HEK293T (cell line): ENCODE measurements around the gene ZFPM1.

Source experiments
- ARNT ChIP-seq: fragments of 450-650 bp; IDR thresholded peaks from 2 replicates; pipeline ENCODE4 v1.6.1; 2017; ENCODE audit warnings: mild to moderate bottlenecking
- BHLHE40 ChIP-seq: fragments of 450-650 bp; IDR thresholded peaks from 2 replicates; pipeline ENCODE4 v1.6.1; 2016; ENCODE audit warnings: mild to moderate bottlenecking, moderate library complexity, borderline replicate concordance
- ELF4 ChIP-seq: fragments of 450-650 bp; IDR thresholded peaks from 2 replicates; pipeline ENCODE4 v1.6.1; 2017; ENCODE audit warnings: antibody characterized with exemption
- FOXA1 ChIP-seq: fragments of 450-650 bp; IDR thresholded peaks from 2 replicates; pipeline ENCODE4 v1.6.1; 2016; ENCODE audit warnings: mild to moderate bottlenecking
- FOXK2 ChIP-seq: fragments of 450-650 bp; IDR thresholded peaks from 2 replicates; pipeline ENCODE4 v1.6.1; 2016; ENCODE audit warnings: mild to moderate bottlenecking
- FOXM1 ChIP-seq: fragments of 450-650 bp; IDR thresholded peaks from 2 replicates; pipeline ENCODE4 v1.6.1; 2017; ENCODE audit warnings: mild to moderate bottlenecking, borderline replicate concordance
- HDGF ChIP-seq: fragments of 450-650 bp; IDR thresholded peaks from 2 replicates; pipeline ENCODE4 v1.6.1; 2017; ENCODE audit warnings: antibody characterized with exemption, borderline replicate concordance
- LEF1 ChIP-seq: fragments of 450-650 bp; IDR thresholded peaks from 2 replicates; pipeline ENCODE4 v1.6.1; 2017; ENCODE audit warnings: mild to moderate bottlenecking, borderline replicate concordance
- NFRKB ChIP-seq: fragments of 450-650 bp; IDR thresholded peaks from 2 replicates; pipeline ENCODE4 v1.6.1; 2016; ENCODE audit warnings: mild to moderate bottlenecking, moderate library complexity
- PKNOX1 ChIP-seq: fragments of 450-650 bp; IDR thresholded peaks from 2 replicates; pipeline ENCODE4 v1.6.1; 2016
- SP1 ChIP-seq: fragments of 450-650 bp; IDR thresholded peaks from 2 replicates; pipeline ENCODE4 v1.6.1; 2017
- SUZ12 ChIP-seq: fragments of 450-650 bp; IDR thresholded peaks from 2 replicates; pipeline ENCODE4 v1.6.1; 2016; ENCODE audit warnings: mild to moderate bottlenecking
- TARDBP ChIP-seq: fragments of 450-650 bp; IDR thresholded peaks from 2 replicates; pipeline ENCODE4 v1.6.1; 2016

GRCh38 chr16:88539261-88539651 lies 86.2 kb downstream of the ZFPM1 start:
- TF ChIP-seq FOXM1 (no peak), LEF1 (no peak), PKNOX1 (no peak), ELF4 (no peak), NFRKB (no peak), ARNT (no peak), FOXA1 (no peak), FOXK2 (no peak), BHLHE40 (no peak), TARDBP (no peak), HDGF (no peak), SP1 (no peak), SUZ12 (no peak)
